GM12873 (cell line): ENCODE data around the gene PKNOX2.
A peak's percentile ranks its signal among the peaks of the same experiment; 100 is the strongest.

Source experiments
- TF ChIP-seq, protein P1 (sequence below): IDR thresholded peaks from 2 replicates; pipeline ENCODE4 v1.5.1; 2012; ENCODE audit warnings: low read depth, mild to moderate bottlenecking, moderate library complexity, low read length, control low read depth; ENCODE audit not compliant: insufficient read depth; ENCODE audit errors: missing control alignments

The PKNOX2 gene

DNA sequence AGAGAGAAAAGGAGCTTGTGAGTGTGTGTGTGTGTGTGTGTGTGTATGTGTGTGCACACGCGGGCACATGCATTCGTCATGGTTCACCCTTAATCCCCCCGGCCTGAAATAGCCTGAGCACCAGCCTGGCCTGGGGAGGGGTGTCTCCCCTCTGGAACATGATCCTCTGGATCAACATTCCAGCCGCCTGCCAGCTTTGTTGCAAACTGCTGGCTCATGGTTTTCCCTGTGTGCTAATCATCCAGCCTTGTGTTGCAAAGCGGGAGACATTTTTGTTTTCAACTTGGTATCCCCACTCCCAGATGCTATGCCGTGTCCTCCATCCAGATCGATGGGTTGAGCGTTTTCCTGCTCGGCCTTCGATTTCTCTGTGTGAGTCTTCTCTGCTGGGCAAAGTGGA, 237.2 kb downstream of the PKNOX2 start:
- TF ChIP-seq, protein P1, sequence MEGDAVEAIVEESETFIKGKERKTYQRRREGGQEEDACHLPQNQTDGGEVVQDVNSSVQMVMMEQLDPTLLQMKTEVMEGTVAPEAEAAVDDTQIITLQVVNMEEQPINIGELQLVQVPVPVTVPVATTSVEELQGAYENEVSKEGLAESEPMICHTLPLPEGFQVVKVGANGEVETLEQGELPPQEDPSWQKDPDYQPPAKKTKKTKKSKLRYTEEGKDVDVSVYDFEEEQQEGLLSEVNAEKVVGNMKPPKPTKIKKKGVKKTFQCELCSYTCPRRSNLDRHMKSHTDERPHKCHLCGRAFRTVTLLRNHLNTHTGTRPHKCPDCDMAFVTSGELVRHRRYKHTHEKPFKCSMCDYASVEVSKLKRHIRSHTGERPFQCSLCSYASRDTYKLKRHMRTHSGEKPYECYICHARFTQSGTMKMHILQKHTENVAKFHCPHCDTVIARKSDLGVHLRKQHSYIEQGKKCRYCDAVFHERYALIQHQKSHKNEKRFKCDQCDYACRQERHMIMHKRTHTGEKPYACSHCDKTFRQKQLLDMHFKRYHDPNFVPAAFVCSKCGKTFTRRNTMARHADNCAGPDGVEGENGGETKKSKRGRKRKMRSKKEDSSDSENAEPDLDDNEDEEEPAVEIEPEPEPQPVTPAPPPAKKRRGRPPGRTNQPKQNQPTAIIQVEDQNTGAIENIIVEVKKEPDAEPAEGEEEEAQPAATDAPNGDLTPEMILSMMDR, result no peak

DNA sequence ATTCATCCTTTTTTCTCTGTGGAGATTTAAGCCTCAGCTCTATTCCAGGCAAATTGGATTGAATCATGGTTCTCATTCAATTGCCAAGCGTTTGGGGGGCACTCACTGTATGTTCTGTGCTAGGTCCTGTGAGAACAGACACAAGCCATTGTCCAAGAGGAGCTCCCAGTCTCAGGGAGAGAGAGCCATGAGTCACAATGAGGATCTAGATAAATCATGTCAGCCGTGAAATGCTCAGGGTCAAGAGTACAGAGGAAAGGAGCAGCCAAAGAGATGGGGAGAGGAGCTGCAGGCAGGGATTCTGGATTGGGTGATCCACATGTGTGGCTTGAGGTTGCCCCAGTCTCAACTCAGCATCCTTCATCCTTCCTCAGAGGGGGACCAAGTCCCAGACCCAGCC, 237.9 kb downstream of the PKNOX2 start:
- TF ChIP-seq, protein P1, result no peak

DNA sequence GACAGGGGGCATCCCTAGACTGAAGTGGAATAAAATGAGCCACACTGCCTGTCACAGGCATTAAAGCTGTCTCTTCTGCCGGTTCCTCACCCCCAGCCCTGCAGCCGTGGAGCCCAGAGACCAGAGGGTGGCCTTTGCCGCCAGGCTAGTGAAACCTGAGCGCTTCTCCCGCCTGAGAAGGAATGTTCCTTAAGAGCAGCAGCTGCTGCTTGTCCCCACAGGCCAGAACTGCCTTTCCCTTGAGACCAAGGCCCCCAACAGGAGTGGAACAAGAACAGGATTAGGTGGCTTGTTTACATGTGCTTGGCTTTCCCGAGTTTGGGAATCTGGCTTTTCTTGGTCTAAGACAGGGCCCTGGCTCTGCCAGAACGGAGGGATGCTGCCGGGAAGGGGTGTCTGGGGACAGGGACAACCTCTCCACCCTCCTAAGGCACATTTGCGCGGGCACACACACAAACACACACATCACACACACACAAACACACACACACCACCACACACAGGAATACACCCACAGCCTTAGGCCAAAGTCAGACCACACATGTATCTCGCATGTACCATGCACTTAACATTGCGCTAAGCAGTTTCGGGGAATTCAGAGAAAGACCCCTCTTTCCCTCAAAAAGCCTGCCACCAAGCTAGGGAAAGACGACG, 239.7 kb downstream of the PKNOX2 start:
- TF ChIP-seq, protein P1, result no peak

DNA sequence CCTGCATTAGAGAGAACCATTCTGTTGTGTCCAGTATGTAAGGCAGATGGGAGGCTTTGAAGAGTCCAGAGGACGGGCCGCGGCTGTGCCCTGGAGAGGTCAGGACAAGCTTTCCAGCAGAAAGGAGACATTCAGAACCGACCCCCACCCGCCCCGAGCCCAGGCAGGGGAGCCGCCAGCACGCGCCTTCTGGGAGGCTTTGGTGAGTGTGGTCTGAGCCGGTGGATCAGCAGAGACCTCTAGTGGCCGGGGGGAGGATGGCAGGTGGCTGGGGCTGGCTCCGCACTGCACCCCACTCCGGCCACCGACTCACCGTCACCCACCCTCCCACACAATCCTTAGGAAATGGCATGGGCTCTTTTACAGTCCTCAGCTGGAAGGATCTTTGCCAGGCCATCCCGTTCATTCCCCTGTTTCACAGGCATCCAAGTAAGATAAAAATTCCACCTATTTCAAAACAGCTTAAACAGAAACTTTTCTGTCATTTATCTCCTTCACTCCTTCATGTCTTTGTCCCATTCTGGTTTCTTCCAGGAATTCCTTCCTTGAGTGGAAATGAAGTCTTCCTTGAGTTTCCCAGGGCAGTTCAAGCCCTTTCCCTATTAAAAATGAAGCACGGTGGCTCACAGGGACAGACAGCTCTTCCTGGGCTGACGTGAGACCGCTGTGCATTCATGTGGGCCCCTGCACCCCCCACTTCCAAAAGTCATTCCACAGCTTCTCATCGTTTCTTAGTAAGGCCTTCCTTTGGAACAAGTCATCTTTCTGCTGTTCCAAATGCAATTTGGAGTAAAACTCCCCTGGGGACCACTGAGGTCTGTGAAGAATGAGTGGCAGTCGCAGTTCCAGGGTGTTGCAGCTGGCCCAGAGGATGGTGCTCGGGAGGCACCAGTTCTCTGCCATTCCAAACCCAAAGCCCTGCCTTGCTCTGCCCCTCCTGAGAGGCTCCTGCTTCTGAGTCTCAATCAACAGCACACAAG, 240.6 kb downstream of the PKNOX2 start:
- TF ChIP-seq, protein P1, result peak; percentile 98

DNA sequence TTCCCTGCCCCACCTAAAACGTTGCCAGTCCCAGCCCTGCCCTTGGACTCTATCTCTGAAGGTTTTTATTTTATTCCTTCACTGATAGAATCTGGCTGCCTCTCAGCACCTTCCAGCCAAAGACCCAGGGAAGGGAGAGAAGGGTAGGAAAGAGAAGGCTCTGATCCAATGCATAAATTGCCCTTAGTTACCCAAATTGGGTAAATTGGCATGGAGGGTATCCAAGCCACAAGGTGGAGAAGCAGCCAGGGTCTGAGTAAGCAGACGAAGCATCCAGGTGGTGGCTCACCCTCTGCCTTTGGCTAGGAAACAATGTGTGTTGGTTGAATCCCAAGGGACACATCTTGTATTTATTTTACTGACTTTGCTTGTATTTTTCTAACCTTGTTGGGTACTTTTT, 242.5 kb downstream of the PKNOX2 start:
- TF ChIP-seq, protein P1, result no peak

DNA sequence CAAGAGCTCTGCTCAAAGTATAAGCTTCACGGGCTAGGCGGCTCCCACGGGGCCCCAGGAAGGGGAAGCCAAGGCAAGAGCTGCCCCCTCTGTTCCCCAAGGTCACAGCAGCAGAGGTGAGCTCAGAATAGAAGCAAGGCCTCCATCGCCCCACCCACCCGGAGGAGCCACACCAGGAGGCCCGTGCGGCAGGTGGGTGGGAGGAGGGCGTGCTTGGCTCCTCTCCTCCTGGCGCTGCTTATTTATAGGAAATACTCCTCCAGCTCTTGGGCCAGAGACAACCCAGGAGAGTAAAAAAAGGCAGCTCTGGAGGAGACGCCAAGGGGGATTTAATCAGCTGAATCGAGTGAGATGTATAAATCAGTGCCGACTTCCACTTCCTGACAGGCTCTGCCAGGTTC, 243.8 kb downstream of the PKNOX2 start:
- TF ChIP-seq, protein P1, result no peak

DNA sequence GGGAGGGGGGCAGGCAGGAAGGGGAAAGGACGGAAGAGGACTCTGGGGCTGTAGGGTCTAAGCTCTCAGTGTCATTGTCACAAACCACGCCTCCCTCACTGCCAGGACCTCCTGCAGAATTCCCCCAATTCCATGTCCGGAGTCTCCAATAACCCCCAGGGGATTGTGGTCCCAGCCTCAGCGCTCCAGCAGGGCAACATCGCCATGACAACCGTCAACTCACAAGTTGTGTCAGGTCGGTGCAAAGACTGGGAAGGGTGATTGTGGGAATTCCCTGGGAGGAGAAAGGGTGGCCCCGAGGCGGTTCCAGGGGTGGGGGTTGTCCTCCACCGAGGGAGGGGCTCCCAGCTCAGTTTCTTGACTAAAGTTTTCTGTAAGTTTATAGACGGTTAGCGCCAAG, 245.5 kb downstream of the PKNOX2 start:
- TF ChIP-seq, protein P1, result no peak
